Stimulated activated CD4-positive, alpha-beta T cell treated with anti-CD3 and anti-CD28 coated beads, TNF-alpha, amount 100 ng/mL, for 24 hours (primary cell): Measurements from ENCODE around the gene INPP5F.
"Not testable (repeated sequence)": the region's sequence is repeated elsewhere in the genome, so short reads cannot be mapped to it uniquely, and the experiment has no call there.

ENCODE experiments used
- DNase-seq, 3 experiments: peaks; one replicate each; pipeline ENCODE4 v3.0.0-alpha.2; 2020; ENCODE audit warnings: low read depth in 3 of 3

The INPP5F gene

GRCh38 chr10:119776536-119776935, 50.7 kb downstream of the INPP5F start:
- no peak for DNase-seq

DNA sequence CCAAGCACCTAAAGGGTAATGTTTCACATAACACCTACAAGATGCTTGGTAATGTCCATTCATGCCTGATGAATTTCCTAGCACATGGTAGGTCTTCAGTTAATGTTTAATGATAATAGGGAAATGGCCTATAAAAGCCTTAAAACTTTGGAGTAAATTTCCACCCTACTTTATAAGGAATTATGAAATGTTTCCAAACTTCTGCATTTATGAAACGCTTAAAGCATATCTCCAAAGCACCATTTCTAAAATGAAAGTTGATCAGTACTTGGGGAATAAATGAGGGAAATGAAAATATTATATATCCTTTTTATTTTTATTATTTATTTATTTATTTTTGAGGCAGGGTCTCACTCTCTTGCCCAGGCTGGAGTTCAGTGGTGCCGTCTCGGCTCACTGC, 51.8 kb downstream of the INPP5F start:
- DNase-seq: no peak

DNA sequence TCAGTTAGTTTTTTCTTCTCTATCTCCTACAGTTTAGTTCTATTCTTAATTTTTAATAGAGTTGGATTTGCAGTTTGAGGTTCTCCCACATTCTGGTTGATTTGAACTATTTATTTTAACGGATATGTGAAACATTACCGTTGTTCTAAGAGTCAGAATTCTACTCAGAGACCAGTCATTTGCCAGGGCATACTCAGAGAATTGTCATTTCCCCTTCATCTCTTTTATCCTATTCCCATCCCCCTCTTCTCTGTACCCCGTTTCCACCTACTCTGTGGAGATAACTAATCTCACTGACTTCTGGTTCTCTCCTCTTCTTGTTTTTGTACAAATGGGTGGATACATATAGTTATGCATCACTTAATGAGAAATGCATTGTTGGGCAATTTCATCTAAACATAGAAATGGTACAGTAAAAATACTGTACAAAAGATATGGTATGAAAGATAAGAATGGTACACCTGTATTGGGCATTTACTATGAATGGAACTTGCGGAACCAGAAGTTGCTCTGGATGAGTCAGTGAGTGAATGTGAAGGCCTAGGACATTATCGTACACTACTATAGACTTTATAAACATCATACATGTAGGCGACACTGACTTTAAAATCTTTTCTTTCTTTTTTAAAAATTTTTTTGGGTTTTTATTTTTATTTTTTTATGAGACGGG, 53.1 kb downstream of the INPP5F start:
- DNase-seq: no peak

GRCh38 chr10:119780879-119781480, 55.1 kb downstream of the INPP5F start:
- DNase-seq: no peak

DNA sequence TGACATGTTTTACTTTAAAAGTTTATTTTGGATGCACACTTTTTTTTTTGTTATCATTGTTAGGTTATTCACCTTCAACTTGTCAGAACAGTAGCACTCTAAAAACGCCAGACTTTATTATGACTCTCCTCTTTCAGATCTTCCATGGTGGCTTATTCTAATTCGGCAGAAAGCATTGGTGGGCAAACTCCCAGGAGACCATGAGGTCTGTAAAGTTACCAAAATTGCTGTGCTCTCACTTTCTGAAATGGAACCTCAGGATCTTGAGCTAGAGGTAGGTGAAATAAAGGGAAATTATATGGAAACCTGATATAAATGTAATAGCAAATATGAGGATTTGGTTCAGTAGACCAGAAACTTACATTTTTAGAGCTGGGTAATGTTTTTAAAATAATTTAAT, 55.6 kb downstream of the INPP5F start:
- DNase-seq: no peak

DNA sequence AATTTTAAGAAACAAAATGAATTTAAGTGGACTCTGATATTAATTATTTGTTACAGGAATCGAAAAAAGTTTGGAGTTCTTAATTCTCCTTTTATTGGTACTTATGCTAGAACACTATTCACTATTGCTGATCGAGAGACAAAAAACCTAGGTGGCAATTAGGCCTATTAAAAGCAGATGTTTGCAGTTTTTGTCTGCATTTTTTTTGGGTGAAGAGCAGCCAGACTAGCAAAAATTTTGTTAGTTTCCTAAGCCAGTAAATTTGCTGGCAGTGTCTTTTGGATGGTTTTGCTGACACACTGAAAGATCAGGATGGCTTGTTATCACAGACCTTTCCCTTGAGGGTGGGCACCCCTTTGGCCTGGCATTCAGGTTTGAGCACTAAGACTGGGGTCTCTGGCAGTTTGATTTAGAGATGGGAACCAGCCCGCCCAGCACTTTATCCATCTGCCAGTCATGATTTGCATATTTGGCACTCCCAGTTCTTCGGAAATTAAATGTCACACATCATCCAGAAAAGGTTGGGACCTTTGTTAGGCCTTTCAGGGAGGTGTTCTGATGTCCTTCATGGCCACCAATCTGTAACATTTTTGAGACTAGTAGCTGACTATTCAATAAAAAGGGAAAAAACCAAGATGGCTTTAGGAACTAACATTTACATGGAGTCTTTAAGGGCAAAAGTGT, 57.3 kb downstream of the INPP5F start:
- no peak for DNase-seq

GRCh38 chr10:119783665-119784027, 57.8 kb downstream of the INPP5F start:
- DNase-seq: no peak

DNA sequence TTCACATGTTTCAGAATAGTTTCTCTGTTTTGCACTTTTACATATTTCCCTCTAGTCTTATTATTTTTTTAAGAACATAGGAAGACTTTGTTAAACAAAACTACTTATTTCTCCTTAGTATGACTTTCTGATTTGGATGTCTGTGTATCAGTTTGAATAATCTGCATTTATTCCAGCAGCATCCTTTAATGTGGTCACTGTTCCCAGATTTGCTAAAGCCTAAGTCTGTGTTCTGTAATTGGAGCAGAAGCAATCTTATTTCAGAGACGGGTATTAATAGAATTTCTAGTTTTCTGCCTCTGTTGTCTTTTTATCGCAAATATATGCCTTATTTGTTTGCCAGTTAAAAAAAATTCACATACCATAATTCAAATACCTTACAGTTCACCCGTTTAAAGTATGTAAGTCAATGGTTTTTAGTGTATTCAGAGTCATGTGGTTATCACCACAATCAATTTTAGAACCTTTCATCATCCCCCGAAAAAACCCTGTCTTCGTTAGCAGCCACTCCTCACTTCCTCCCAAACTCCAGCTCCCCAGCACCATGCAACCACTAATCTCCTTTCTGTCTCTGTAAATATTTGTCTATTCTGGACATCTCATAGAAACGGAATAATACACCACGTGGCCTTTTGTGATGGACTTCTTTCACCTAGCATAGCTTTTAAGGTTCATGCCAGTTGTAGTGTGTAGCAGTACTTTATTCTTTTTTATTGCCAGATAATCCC, 58.7 kb downstream of the INPP5F start:
- no peak for DNase-seq

DNA sequence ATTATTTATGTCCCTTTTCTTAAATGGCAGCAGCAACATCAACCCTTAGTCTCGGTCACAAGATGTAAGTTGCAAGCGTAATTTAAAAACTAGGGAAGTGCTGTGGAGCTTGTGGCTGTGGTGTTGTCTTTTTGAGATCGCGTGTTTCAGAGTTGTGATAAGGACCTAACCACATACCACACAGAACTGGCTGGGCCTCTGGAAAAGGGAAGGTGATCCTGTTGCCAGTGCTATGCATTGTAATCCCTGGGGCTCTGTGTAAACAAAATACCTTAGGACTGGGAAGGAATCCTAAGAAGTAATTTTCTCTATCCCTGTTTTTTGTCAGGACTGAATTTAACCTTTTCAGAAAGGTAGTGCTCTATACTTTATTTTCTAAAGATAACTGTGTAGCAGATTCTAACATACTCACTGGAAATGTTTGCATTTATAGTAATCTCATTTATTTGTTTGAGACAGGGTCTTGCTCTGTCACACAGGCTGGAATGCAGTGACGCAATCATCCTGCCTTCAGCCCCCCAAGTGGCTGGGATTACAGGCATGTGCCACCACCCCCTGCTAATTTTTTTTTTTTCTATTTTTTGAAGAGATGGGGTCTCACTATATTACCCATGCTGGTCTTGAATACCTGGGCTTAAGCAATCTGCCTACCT, 60.4 kb downstream of the INPP5F start:
- no peak for DNase-seq

DNA sequence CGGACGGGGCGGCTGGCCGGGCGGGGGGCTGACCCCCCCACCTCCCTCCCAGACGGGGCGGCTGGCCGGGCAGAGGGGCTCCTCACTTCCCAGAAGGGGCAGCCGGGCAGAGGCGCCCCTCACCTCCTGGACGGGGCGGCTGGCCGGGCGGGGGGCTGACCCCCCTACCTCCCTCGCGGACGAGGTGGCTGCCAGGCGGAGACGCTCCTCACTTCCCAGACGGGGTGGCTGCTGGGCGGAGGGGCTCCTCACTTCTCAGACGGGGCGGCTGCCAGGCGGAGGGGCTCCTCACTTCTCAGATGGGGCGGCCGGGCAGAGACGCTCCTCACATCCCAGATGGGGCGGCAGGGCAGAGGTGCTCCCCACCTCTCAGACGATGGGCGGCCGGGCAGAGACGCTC, 69.3 kb downstream of the INPP5F start:
- DNase-seq: not testable (repeated sequence)

DNA sequence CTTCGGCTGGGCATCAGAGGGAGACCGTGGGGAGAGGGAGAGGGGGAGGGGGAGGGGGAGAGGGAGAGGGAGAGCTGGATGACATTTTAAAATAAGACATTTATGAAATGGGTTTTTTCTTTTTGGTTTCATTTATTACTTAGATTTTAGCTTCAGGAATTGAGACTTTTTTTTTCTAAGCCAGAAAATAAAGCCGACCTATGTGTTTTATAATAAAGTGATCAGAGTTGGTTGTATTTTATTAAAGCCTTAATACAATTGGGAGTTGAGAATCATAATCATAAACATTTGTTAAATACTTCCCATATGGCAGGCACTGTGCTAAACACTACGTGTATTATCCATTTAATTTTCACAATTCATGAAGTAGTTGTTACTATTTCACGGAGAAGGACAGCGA, 70.2 kb downstream of the INPP5F start:
- DNase-seq: no peak

- no peak for DNase-seq
Observed at GRCh38 chr10:119801176-119801575, 75.3 kb downstream of the INPP5F start.

DNA sequence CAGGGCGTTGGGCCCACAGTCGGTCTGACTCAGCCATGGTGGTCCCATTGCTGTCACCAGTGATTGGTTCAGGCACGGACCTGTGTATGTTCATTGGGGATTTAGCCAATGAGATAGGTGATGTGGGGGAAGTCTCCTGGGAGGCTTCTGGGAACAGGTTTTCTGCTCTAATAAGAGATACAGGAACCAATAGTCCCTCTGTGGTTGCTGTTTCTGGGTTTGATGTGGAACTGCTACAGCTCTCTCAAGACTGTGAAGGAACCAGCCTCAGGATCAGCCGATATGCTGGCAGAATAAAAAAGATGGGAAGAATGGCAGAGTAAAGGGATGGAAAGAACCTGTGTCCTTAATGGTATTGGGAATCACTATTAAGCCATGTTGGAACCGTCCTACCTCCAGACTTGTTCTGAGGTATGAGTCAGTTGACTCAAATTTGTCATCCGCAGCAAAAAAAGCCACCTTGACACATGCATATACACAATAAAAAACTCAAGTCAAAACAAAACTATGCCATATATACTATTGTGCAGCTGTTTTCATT, 76.2 kb downstream of the INPP5F start:
- DNase-seq: no peak

GRCh38 chr10:119803264-119803663, 77.4 kb downstream of the INPP5F start:
- DNase-seq: no peak

GRCh38 chr10:119805702-119806230, 79.9 kb downstream of the INPP5F start:
- no peak for DNase-seq

GRCh38 chr10:119806334-119807130, 80.7 kb downstream of the INPP5F start:
- DNase-seq: no peak

GRCh38 chr10:119807960-119808697, 82.3 kb downstream of the INPP5F start:
- no peak for DNase-seq

- no peak for DNase-seq
Observed at GRCh38 chr10:119811122-119811521, 85.3 kb downstream of the INPP5F start.

DNA sequence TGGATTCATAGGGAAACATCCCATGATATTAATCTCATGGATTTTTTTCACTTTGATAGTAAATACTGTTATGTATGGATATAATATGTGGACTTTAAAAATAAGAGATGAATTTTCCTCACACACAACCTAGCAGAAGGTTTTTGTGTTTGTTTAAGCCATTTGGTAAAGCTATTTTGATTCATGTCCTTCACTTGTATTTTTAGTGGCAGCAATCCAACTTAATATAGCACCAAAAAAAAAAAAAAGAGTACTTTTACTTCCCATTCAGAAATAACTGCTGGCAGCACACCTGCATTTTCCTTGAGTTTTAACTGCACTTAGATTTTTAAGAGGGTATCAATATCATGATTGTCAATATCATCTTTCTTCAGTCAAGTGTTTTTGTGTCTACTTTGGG, 86.8 kb downstream of the INPP5F start:
- no peak for DNase-seq

DNA sequence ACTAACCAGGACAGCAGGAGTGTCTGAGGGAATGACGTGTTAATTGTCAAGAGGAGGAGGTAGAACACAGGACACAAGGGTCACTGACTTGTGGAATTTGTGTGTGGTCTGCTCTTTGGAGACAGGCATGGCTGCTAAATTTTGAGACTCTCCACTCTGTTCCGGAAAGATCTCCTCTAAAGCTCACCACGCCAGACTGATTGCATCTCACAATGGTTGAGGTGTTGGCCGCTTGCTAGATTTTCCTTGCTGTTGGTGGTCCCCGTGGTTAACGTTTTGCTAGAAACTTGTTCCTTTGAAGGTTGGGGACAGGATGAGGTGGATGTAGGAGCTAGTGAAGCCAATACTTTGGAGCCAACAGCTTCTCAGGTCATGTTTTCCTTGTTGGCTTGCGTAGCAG, 89.8 kb downstream of the INPP5F start:
- DNase-seq: no peak
